ENCODE data around the gene GPR78.

GRCh38 chr4:8579526-8580320, 469 bp upstream of the GPR78 start:
- TF ChIP-seq CTCF (IDR thresholded peaks at IDR 0.05) (no peak), SIN3A (IDR thresholded peaks at IDR 0.05; ENCODE audit: borderline replicate concordance, insufficient read depth, low read depth, low read length) (no peak), REST (IDR thresholded peaks at IDR 0.05; ENCODE audit: insufficient read depth in 1 of 2, low read depth in 2 of 2, low read length in 1 of 2) (no peak), POLR2AphosphoS5 (IDR thresholded peaks at IDR 0.05; ENCODE audit: low read depth, low read length) (no peak), TCF7L2 (IDR thresholded peaks at IDR 0.05; ENCODE audit: low read depth, low read length) (no peak)
